HG03066 (cell line): ENCODE measurements around the gene SGK1.

Experiments
- ATAC-seq: cut with Tn5 transposase; IDR thresholded peaks from one replicate; pipeline ENCODE4 v1.9.1; 2021; ENCODE audit warnings: low read depth; ENCODE audit not compliant: unreplicated experiment

SGK1 gene

GRCh38 chr6:134174672-134175531 is 143.0 kb downstream of the SGK1 start:
- peak; percentile 64 for ATAC-seq

GRCh38 chr6:134173936-134174671 is 143.8 kb downstream of the SGK1 start:
- peak; percentile 31 for ATAC-seq

- ATAC-seq: no peak
These were observed 144.6 kb downstream of the SGK1 start for GRCh38 chr6:134173366-134173725.

GRCh38 chr6:134172706-134173365 is 145.1 kb downstream of the SGK1 start:
- no peak for ATAC-seq

- no peak for ATAC-seq
These were observed 145.7 kb downstream of the SGK1 start for GRCh38 chr6:134172020-134172705.

- no peak for ATAC-seq
These were observed 146.4 kb downstream of the SGK1 start for GRCh38 chr6:134171517-134171916.

- no peak for ATAC-seq
These were observed 147.1 kb downstream of the SGK1 start for GRCh38 chr6:134170844-134171243.

- ATAC-seq: no peak
These were observed 147.9 kb downstream of the SGK1 start for GRCh38 chr6:134169871-134170486.

GRCh38 chr6:134168590-134169208 is 149.2 kb downstream of the SGK1 start:
- ATAC-seq: no peak

- ATAC-seq: no peak
These were observed 151.2 kb downstream of the SGK1 start for GRCh38 chr6:134166511-134167261.

GRCh38 chr6:134165561-134166201 is 152.2 kb downstream of the SGK1 start:
- ATAC-seq: no peak

- no peak for ATAC-seq
These were observed 153.6 kb downstream of the SGK1 start for GRCh38 chr6:134164300-134164699.

- ATAC-seq: no peak
These were observed 155.0 kb downstream of the SGK1 start for GRCh38 chr6:134162932-134163331.

GRCh38 chr6:134161041-134161440 is 156.9 kb downstream of the SGK1 start:
- no peak for ATAC-seq

GRCh38 chr6:134152767-134153485 is 165.0 kb downstream of the SGK1 start:
- ATAC-seq: no peak

- ATAC-seq: no peak
These were observed 169.3 kb downstream of the SGK1 start for GRCh38 chr6:134148566-134148965.

- no peak for ATAC-seq
These were observed 170.8 kb downstream of the SGK1 start for GRCh38 chr6:134147034-134147533.
